ENCODE data around the gene DDX25. TPM values are rescaled to one million over a fixed set of nuclear protein-coding genes. Genes with fewer than 3 reads are reported as not detected.

The DDX25 gene
- total RNA-seq, 1 experiment from 2014 or later: 0.37 TPM

- Histone ChIP-seq H3K9me3 (ENCODE audit: control insufficient read depth in 1 of 2, insufficient read depth in 1 of 2, low read depth in 1 of 2, low read length in 2 of 2) (no peaks in the 10 kb centered on the region), H3K4me2 (ENCODE audit: low read length) (no peak overlapping the region), H2AFZ (ENCODE audit: low read depth, low read length, poor library complexity, severe bottlenecking) (no peak overlapping the region), H3K36me3 (ENCODE audit: control insufficient read depth in 1 of 2, insufficient read depth in 2 of 2, low read length in 2 of 2) (no peaks in the 10 kb centered on the region), H3K9ac (ENCODE audit: low read length) (no peak overlapping the region), H3K27me3 (ENCODE audit: insufficient read depth, low read length) (no peaks in the 10 kb centered on the region), H3K4me3 (replicated peaks in 1 of 2; ENCODE audit: low read depth in 1 of 2, low read length in 2 of 2) (no peak overlapping the region), H3K9me2 (ENCODE audit: insufficient read depth) (no peaks in the 10 kb centered on the region), H4K20me1 (ENCODE audit: insufficient read depth) (no peaks in the 10 kb centered on the region), H3K27ac (ENCODE audit: low read depth, low read length) (no peak overlapping the region), H3K79me2 (ENCODE audit: insufficient read depth, low read length) (no peaks in the 10 kb centered on the region), H3K4me1 (ENCODE audit: control insufficient read depth in 1 of 2, insufficient read depth in 2 of 2, low read length in 2 of 2) (no peaks in the 10 kb centered on the region)
- TF ChIP-seq, protein P1, sequence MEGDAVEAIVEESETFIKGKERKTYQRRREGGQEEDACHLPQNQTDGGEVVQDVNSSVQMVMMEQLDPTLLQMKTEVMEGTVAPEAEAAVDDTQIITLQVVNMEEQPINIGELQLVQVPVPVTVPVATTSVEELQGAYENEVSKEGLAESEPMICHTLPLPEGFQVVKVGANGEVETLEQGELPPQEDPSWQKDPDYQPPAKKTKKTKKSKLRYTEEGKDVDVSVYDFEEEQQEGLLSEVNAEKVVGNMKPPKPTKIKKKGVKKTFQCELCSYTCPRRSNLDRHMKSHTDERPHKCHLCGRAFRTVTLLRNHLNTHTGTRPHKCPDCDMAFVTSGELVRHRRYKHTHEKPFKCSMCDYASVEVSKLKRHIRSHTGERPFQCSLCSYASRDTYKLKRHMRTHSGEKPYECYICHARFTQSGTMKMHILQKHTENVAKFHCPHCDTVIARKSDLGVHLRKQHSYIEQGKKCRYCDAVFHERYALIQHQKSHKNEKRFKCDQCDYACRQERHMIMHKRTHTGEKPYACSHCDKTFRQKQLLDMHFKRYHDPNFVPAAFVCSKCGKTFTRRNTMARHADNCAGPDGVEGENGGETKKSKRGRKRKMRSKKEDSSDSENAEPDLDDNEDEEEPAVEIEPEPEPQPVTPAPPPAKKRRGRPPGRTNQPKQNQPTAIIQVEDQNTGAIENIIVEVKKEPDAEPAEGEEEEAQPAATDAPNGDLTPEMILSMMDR (IDR thresholded peaks at IDR 0.05 in 2 of 3, conservative IDR thresholded peaks at IDR 0.05 in 1 of 3; ENCODE audit: borderline replicate concordance in 1 of 3, insufficient read depth in 1 of 3, low read depth in 2 of 3, low read length in 2 of 3): no peak
- no peak for TF ChIP-seq ZFX (IDR thresholded peaks at IDR 0.05)
- no peak for TF ChIP-seq SRF (IDR thresholded peaks at IDR 0.05; ENCODE audit: low read depth)
- TF ChIP-seq ZNF274 (IDR thresholded peaks at IDR 0.05; ENCODE audit: low read depth, low read length): no peak
- TF ChIP-seq POLR2AphosphoS5 (IDR thresholded peaks at IDR 0.05; ENCODE audit: low read depth, low read length): no peak
- ChIA-PET POLR2A (no interaction called here), RAD21 (ENCODE audit: low non-redundant PET in 1 of 2, low total read pairs in 2 of 2, uncharacterized antibody in 2 of 2, unreplicated experiment in 2 of 2) (no interaction called here), CTCF (no interaction called here)
- ATAC-seq (no peak), DNase-seq (ENCODE audit: low read depth, low spot score) (no peak)
- intact Hi-C loops (cut with micrococcal nuclease): no loop called here
- no TSS peak for BruUV-seq (replicated peaks)
Observed at GRCh38 chr11:125971618-125972017, 67.3 kb downstream of the DDX25 start.

GRCh38 chr11:125974284-125974683, 70.0 kb downstream of the DDX25 start:
- no TSS peak for BruUV-seq (replicated peaks)
- TF ChIP-seq RAD21 (IDR thresholded peaks at IDR 0.05; ENCODE audit: low read depth) (no peak), JUND (IDR thresholded peaks at IDR 0.05) (no peak), SIN3A (IDR thresholded peaks at IDR 0.05; ENCODE audit: low read depth) (no peak), REST (IDR thresholded peaks at IDR 0.05; ENCODE audit: low read depth) (no peak), TCF7L2 (IDR thresholded peaks at IDR 0.05; ENCODE audit: borderline replicate concordance, extremely low read depth, insufficient read depth, insufficient read length) (no peak), ZNF274 (IDR thresholded peaks at IDR 0.05; ENCODE audit: low read depth, low read length) (no peak), ZBTB33 (IDR thresholded peaks at IDR 0.05; ENCODE audit: extremely low read depth, insufficient replicate concordance, low read length) (no peak), POLR2AphosphoS5 (IDR thresholded peaks at IDR 0.05; ENCODE audit: low read depth, low read length) (no peak), CEBPB (IDR thresholded peaks at IDR 0.05; ENCODE audit: low read depth) (no peak), FOSL1 (IDR thresholded peaks at IDR 0.05; ENCODE audit: low read depth) (no peak)
- TF ChIP-seq, protein P2, sequence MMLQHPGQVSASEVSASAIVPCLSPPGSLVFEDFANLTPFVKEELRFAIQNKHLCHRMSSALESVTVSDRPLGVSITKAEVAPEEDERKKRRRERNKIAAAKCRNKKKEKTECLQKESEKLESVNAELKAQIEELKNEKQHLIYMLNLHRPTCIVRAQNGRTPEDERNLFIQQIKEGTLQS (IDR thresholded peaks at IDR 0.05): no peak

More at GRCh38 chr11:125974284-125974683, 70.0 kb downstream of the DDX25 start:
- Histone ChIP-seq H3K27me3 (ENCODE audit: insufficient read depth, low read length) (no peaks in the 10 kb centered on the region), H3K9me3 (ENCODE audit: control insufficient read depth in 1 of 2, insufficient read depth in 1 of 2, low read depth in 1 of 2, low read length in 2 of 2) (no peaks in the 10 kb centered on the region), H2AFZ (ENCODE audit: low read depth, low read length, poor library complexity, severe bottlenecking) (no peak overlapping the region), H3K4me3 (replicated peaks in 1 of 2; ENCODE audit: low read depth in 1 of 2, low read length in 2 of 2) (no peak overlapping the region), H3K9me2 (ENCODE audit: insufficient read depth) (no peaks in the 10 kb centered on the region), H3K9ac (ENCODE audit: low read length) (no peak overlapping the region), H4K20me1 (ENCODE audit: insufficient read depth) (no peaks in the 10 kb centered on the region), H3K4me1 (ENCODE audit: control insufficient read depth in 1 of 2, insufficient read depth in 2 of 2, low read length in 2 of 2) (no peaks in the 10 kb centered on the region), H3K4me2 (ENCODE audit: low read length) (no peak overlapping the region), H3K79me2 (ENCODE audit: insufficient read depth, low read length) (no peaks in the 10 kb centered on the region), H3K27ac (ENCODE audit: low read depth, low read length) (no peak overlapping the region), H3K36me3 (ENCODE audit: control insufficient read depth in 1 of 2, insufficient read depth in 2 of 2, low read length in 2 of 2) (no peaks in the 10 kb centered on the region)
- ChIA-PET CTCF (no interaction called here), POLR2A (no interaction called here), RAD21 (ENCODE audit: low non-redundant PET in 1 of 2, low total read pairs in 2 of 2, uncharacterized antibody in 2 of 2, unreplicated experiment in 2 of 2) (no interaction called here)
- intact Hi-C loops (cut with micrococcal nuclease): no loop called here
- ATAC-seq (no peak), DNase-seq (ENCODE audit: low read depth, low spot score) (no peak)
